HepG2 (cell line): ENCODE data around the gene ITGB5. TPM values are rescaled to one million over a fixed set of nuclear protein-coding genes. Genes with fewer than 3 reads are reported as not detected.

Experiments used
- AGO2 ChIP-seq: fragments of 200-400 bp; formaldehyde crosslinking; optimal IDR thresholded peaks from 2 replicates; pipeline ENCODE3; 2017; ENCODE audit warnings: mild to moderate bottlenecking, low read depth, low read length, moderate library complexity
- GLI4 ChIP-seq: sonication (generic); formaldehyde crosslinking; IDR thresholded peaks from 2 replicates; pipeline ENCODE4 v1.5.1; 2020; ENCODE audit warnings: missing genetic modification reagents, mild to moderate bottlenecking, moderate library complexity, borderline replicate concordance
- GMEB1 ChIP-seq: sonication (generic); formaldehyde crosslinking; IDR thresholded peaks from 2 replicates; pipeline ENCODE4 v1.5.1; 2020; ENCODE audit warnings: missing genetic modification reagents, mild to moderate bottlenecking, borderline replicate concordance
- HDAC6 ChIP-seq: fragments of 200-600 bp; sonication (generic); IDR thresholded peaks from 2 replicates; pipeline ENCODE4 v1.7.0; 2017; ENCODE audit warnings: mild to moderate bottlenecking, antibody characterized with exemption, low read length, low read depth
- IKZF5 ChIP-seq: IDR thresholded peaks from 2 replicates; pipeline ENCODE4 v1.6.1; 2018; ENCODE audit warnings: missing genetic modification reagents, mild to moderate bottlenecking, missing compliant biosample characterization
- MAFG ChIP-seq: sonication (generic); formaldehyde crosslinking; IDR thresholded peaks from 2 replicates; pipeline ENCODE4 v1.5.1; 2020; ENCODE audit warnings: mild to moderate bottlenecking, missing genetic modification reagents
- MEIS2 ChIP-seq: sonication (generic); formaldehyde crosslinking; IDR thresholded peaks from 2 replicates; pipeline ENCODE4 v1.9.0; 2021; ENCODE audit warnings: mild to moderate bottlenecking, missing genetic modification reagents
- MXD3 ChIP-seq: IDR thresholded peaks from 2 replicates; pipeline ENCODE4 v1.6.1; 2016; ENCODE audit warnings: mild to moderate bottlenecking, missing biosample characterization, missing genetic modification reagents
- PRDM4 ChIP-seq: sonication (generic); formaldehyde crosslinking; IDR thresholded peaks from 2 replicates; pipeline ENCODE4 v1.9.0; 2021; ENCODE audit warnings: missing genetic modification reagents, borderline replicate concordance
- RAD51 ChIP-seq: fragments of 450-650 bp; IDR thresholded peaks from 2 replicates; pipeline ENCODE4 v1.6.1; 2016; ENCODE audit warnings: borderline replicate concordance
- SRSF9 ChIP-seq: fragments of 200-400 bp; formaldehyde crosslinking; IDR thresholded peaks from 2 replicates; pipeline ENCODE4 v1.6.1; 2018; ENCODE audit warnings: borderline replicate concordance, mild to moderate bottlenecking, low read depth, low read length; ENCODE audit not compliant: insufficient read depth, poor library complexity, severe bottlenecking
- STAG1 ChIP-seq: sonication (generic); formaldehyde crosslinking; IDR thresholded peaks from 2 replicates; pipeline ENCODE4 v1.4.0; 2020; ENCODE audit warnings: missing genetic modification reagents
- SUZ12 ChIP-seq: fragments of 150-350 bp; IDR thresholded peaks from 2 replicates; pipeline ENCODE4 v1.6.1; 2014; ENCODE audit warnings: low read depth, low read length
- TEAD3 ChIP-seq: optimal IDR thresholded peaks from 2 replicates; pipeline ENCODE3; 2016; ENCODE audit warnings: borderline replicate concordance
- ZKSCAN5 ChIP-seq: sonication (generic); formaldehyde crosslinking; IDR thresholded peaks from 2 replicates; pipeline ENCODE4 v1.5.1; 2020; ENCODE audit warnings: mild to moderate bottlenecking, missing genetic modification reagents
- ZNF484 ChIP-seq: sonication (generic); formaldehyde crosslinking; IDR thresholded peaks from 2 replicates; pipeline ENCODE4 v1.5.1; 2020; ENCODE audit warnings: mild to moderate bottlenecking, low read depth, missing genetic modification reagents, borderline replicate concordance
- ZNF589 ChIP-seq: sonication (generic); formaldehyde crosslinking; conservative IDR thresholded peaks from 2 replicates; pipeline ENCODE4 v1.8.0; 2022; ENCODE audit warnings: mild to moderate bottlenecking, moderate library complexity, missing genetic modification reagents
- ZNF782 ChIP-seq: sonication (generic); formaldehyde crosslinking; IDR thresholded peaks from 2 replicates; pipeline ENCODE4 v1.4.0; 2020; ENCODE audit warnings: missing genetic modification reagents, mild to moderate bottlenecking, borderline replicate concordance
- polyA plus RNA-seq, 8 experiments: library from polyadenylated mRNA; depleted of rRNA in 3 of 8; stranded (reverse) in 7 of 8; unstranded in 1 of 8; fragments of >200 nt; fragmentation: Illumina TruSeq in 4 of 8; extraction: Trizol in 4 of 8; gene quantifications; 2 replicates each; pipeline versions ENCODE4 v1.2.1 to v1.2.3, GENCODE V29; 2011 to 2016; ENCODE audit warnings: low read depth in 4 of 8, missing spikeins in 1 of 8, mixed read lengths in 1 of 8; ENCODE audit not compliant: insufficient read depth in 1 of 8
- total RNA-seq, 5 experiments: library from RNA; depleted of rRNA; stranded (reverse); fragments of >200 nt; fragmentation: Illumina TruSeq; extraction: Trizol; gene quantifications; 2 replicates each; pipeline ENCODE4 v1.2.3, GENCODE V29; 2016; ENCODE audit warnings: low read depth in 1 of 5
- TF ChIP-seq, protein P1 (sequence below): sonication (generic); formaldehyde crosslinking; IDR thresholded peaks from 2 replicates; pipeline ENCODE4 v1.4.0; 2020; ENCODE audit warnings: mild to moderate bottlenecking, missing genetic modification reagents, borderline replicate concordance

The ITGB5 gene
- total and polyA plus RNA-seq, 2 of the 13 experiments (the other 11 are each of a cell fraction or from before 2014, with no cell fraction given): 74.1 to 343 TPM

DNA sequence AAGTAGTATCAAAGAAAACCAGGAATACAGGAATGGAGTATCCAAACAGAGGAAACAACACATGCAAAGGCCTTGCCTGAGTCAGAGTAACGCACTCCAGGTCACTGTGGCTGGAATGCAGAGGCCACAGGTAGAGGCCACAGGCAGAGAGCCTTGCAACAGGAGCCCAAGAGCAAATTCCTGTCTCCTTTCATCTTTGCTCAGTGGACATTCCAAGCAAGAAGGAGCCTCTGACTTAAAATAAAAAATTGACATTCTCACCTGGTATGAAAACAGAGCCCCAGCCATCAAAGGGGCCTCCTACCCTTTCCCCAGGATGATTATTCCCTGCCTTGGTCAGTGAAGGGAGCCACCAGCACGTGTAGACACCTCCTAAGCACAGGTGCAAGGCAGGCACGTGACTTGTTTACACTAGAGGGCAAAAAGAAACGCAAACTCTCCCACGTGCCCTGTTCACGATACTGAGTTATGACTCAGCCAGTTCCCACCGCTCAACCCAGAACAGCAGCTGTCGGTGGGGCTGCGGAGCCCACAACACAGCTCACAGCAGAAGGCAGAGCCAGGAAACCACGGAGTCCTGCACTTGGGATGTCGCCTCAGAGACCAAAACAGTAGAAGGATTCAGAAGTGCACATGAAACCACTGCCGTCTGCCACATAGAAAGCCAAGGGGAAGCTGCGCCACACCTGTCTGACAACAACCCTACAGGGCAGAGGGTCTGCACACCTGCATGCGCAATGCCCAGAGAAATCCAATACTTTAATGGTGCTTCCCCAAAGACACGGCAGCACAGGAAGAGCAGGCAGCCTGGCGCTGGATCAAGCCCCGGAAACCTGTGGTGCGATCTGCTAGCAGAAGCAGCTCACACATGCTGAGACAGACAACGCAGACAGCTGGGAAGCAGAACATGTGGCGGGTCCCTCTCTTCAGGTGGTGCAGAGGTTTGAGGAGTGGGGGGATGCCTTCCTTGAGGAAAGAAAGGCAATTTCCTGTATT lies 52.1 kb downstream of the ITGB5 start (continued):
- TF ChIP-seq PRDM4 (CRISPR knock-in tag) (no peak), GMEB1 (CRISPR knock-in tag) (peak; percentile 51), TEAD3 (peak; percentile 99), IKZF5 (peak; percentile 98), ZNF782 (CRISPR knock-in tag) (peak; percentile 34; the same call in 1 of the 2 replicates), SUZ12 (no peak), ZNF589 (CRISPR knock-in tag) (peak; percentile 65; the same call in 1 of the 2 replicates), RAD51 (peak; percentile 90), SRSF9 (no peak), STAG1 (CRISPR knock-in tag) (peak; percentile 22), ZKSCAN5 (CRISPR knock-in tag) (no peak), AGO2 (peak; percentile 64), MEIS2 (CRISPR knock-in tag) (peak; percentile 90), GLI4 (CRISPR knock-in tag) (peak; percentile 45; the same call in 1 of the 2 replicates), HDAC6 (no peak), MXD3 (CRISPR knock-in tag) (peak; percentile 65; the same call in 1 of the 2 replicates), ZNF484 (no peak), MAFG (peak; percentile 56; the same call in 1 of the 2 replicates)
- TF ChIP-seq, protein P1, sequence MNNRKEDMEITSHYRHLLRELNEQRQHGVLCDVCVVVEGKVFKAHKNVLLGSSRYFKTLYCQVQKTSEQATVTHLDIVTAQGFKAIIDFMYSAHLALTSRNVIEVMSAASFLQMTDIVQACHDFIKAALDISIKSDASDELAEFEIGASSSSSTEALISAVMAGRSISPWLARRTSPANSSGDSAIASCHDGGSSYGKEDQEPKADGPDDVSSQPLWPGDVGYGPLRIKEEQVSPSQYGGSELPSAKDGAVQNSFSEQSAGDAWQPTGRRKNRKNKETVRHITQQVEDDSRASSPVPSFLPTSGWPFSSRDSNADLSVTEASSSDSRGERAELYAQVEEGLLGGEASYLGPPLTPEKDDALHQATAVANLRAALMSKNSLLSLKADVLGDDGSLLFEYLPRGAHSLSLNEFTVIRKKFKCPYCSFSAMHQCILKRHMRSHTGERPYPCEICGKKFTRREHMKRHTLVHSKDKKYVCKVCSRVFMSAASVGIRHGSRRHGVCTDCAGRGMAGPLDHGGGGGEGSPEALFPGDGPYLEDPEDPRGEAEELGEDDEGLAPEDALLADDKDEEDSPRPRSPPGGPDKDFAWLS: no peak
